Measurements from ENCODE around the gene PILRB.
A peak's percentile ranks its signal among the peaks of the same experiment; 100 is the strongest.
"Not testable (repeated sequence)": the region's sequence is repeated elsewhere in the genome, so short reads cannot be mapped to it uniquely, and the experiment has no call there.

PILRB gene

DNA sequence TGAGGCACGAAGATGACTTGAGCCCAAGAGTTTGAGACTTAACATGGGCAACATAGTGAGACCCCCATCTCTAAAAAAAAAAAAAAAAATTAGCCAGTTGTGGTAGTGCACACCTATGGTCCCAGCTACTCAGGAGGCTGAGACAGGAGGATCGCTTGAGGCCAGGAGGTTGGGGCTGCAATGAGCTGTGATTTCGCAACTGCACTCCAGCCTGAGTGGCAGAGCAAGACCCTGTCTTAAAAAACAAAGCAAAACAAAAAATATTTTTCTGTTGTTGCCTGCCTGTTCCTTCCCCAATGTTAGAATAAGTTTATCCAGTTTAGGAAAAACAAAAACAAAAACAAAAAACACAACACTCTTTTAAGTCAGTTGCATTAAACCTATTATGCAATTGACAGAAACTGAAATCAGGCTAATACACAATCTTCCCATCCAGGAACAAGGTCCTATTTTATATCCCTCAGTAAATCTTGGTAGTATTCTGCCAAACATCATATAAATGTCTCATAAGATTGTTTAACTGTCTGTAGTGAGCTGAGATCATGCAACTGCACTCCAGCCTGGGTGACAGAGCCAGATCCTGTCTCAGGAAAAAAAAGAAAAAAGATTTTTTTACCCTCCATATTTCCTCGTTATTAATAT, 20.3 kb downstream of the PILRB start:
- DNase-seq (ENCODE audit: low spot score), result no peak

DNA sequence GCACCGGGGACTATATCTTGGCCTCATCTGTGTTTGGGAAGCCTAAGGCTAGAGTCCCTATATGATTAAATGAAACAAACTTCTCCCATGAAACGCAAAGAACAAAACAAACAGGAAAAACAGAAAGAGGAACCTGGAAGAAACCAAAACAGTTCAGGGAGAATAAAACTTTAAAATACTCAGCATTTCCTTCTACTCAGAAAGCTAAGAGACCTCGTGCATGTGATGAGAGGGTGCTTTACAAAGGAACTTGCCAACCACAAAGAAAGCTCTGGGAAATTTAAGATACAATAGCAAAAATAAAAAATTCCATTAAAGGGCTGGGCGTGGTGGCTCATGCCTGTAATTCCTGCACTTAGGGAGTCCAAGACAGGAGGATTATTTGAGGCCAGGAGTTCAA, 22.3 kb downstream of the PILRB start:
- no peak for DNase-seq (ENCODE audit: low spot score)

DNA sequence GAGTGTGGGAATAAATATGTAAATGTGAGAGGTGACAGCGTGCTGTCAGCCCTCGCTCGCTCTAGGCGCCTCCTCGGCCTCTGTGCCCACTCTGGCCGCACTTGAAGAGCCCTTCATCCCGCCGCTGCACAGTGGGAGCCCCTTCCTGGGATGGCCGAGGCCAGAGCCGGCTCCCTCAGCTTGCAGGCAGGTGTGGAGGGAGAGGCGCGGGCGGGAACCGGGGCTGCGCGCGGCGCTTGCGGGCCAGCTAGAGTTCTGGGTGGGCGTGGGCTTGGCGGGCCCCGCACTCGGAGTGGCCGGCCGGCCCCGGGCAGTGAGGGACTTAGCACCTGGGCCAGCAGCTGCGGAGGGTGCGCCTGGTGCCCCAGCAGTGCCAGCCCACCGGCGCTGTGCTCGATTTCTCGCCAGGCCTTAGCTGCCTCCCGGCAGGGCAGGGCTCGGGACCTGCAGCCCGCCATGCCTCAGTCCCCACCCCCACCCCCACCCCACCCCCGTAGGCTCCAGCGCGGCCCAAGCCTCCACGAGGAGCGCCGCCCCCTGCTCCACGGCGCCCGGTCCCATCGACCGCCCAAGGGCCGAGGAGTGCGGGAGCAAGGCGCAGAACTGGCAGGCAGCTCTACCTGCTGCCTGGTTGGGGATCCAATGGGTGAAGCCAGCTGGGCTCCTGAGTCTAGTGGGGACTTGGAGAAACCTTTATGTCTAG, 23.8 kb downstream of the PILRB start:
- not testable (repeated sequence) for DNase-seq (ENCODE audit: low spot score)

DNA sequence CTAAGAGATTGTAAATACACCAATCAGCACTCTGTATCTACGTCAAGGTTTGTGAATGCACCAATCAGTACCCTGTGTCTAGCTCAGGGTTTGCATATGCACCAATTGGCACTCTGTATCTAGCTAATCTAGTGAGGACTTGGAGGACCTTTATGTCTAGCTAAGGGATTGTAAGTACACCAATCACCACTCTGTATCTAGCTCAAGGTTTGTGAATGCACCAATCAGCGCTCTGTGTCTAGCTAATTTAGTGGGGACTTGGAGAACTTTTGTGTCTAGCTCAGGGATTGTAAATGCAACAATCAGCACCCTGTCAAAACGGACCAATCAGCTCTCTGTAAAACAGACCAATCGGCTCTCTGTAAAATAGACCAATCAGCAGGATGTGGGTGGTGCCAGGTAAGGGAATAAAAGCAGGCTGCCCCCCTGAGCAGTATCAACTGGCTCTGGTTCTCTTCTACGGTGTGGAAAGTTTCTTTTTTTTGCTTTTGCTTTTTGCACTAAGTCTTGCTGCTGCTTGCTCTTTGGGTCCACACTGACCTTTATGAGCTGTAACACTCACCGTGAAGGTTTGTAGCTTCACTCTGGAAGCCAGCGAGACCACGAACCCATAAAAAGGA, 24.4 kb downstream of the PILRB start:
- DNase-seq (ENCODE audit: low spot score), result not testable (repeated sequence)

DNA sequence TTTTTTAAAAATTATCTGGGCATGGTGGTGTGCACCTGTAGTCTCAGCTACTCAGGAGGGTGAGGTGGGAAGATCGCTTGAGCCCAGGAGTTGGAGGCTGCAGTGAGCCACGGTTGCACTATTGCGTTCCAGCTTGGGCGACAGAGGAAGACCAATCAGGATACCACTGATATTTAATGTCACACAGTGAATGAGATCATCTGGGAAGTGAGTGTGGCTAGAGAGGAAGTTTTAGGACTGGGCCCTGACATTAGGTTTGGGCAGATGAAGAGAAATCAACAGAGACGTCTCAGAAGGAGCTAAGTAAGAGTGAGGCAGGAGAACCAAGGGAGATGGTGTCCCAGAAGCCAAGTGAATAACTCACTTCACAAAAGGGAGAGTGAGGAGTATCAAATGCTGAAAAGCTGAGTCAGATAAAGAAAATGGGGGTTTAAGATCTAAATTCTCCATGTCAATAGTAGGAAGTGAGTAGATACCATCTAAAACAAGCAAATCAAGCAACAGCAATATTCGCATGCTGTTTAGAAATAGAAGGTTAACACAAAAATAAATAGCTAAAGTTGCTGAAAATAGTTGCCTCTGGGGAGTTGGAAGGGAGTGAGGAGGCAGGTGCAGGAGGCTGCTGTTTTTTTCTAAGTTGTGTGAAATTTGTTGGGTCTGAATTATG, 26.8 kb downstream of the PILRB start:
- no peak for DNase-seq (ENCODE audit: low spot score)

DNA sequence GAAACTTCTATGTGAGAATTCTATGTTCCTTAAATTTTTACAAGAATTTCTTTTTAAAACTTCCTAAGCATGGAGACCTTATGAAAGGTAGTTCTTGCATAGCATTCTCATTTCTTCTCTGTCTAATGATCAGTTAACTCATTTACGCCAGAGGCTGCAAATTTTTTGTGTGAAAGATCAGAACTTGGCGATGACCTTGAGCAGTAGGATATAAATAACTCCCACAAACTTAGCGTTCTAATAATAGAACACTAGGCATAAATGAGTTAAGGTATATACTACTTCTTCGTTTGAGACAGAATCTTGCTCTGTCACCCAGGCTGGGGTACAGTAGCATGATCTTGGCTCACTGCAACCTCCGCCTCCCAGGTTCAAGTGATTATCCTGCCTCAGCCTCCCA, 29.0 kb downstream of the PILRB start:
- no peak for DNase-seq (ENCODE audit: low spot score)

DNA sequence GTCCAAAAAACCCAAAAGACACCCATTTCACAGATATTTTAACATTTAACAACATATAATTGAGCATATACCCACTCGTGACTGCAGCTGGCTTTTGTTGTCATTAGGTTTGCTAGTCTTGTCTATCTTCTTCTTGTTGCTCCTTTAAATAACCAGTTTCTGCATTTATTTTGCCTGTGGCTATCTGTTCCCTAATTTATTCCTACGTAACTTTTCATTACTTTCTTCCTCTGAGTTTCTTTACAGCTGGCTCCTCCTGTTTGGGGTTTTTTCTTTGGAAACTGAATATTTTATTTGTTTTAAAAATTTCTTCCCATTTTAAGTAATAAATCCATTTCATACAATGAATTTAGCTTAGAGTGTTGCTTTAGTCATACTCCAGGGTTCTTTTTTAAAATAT, 29.8 kb downstream of the PILRB start:
- DNase-seq (ENCODE audit: low spot score), result no peak

DNA sequence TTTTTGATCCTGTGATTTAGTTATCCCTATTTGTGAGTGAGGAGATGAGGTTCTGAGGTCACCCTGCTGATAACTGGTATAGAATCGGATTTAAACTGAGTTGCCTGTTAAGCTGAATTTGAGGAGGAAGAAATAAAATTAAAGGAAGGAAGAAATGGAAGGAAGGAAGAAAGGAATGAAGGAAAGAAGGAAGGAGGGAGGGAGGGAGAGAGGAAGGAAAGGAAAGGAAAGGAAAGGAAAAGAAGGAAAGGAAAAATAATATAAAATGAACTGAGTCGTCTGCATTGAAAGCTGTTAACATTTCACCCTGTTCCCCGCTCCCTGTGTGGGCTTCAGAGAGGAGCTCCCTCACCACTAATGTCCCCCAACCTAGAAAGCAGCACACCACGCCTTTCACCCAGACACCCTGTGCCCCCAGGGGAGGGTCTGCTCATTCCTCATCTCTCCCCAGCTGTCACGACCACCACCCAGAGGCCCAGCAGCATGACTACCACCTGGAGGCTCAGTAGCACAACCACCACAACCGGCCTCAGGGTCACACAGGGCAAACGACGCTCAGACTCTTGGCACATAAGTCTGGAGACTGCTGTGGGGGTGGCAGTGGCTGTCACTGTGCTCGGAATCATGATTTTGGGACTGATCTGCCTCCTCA, 31.6 kb downstream of the PILRB start:
- DNase-seq (ENCODE audit: low spot score), result no peak

DNA sequence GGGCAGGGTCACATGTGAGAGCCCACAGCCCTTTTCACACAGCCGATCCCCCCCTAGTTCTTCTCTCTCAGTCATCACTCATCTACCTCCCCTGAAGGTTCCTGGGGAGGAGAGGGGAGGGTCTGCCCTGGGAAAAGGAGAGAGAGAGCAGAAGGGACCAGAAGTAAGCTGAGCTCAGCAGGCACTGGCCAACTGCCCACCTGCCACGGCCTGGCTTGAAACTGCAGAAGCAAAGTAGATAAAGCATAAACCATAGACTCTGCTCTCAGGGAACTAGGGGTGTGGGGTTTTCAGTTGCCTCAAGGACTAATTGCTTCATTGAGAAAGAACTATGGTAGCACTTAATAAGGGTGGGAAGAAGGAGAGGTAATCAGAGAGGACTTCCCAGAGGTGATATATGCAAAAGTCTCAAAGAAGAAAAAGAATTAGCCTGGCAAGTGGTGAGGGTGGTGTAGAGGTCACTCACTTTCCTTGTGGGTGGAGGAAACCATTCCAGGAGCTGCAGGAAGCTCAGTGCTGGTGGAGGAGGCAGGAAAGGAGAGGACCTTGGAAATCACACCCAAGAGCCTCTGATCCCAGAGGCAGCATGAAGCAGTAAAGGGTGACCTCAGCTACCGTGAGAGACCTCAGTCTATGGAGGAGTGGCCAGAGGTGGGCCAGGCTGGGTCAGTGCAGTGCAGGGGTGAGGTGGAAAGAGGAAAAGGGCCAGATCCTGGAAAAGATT, 32.5 kb downstream of the PILRB start:
- DNase-seq (ENCODE audit: low spot score), result no peak

DNA sequence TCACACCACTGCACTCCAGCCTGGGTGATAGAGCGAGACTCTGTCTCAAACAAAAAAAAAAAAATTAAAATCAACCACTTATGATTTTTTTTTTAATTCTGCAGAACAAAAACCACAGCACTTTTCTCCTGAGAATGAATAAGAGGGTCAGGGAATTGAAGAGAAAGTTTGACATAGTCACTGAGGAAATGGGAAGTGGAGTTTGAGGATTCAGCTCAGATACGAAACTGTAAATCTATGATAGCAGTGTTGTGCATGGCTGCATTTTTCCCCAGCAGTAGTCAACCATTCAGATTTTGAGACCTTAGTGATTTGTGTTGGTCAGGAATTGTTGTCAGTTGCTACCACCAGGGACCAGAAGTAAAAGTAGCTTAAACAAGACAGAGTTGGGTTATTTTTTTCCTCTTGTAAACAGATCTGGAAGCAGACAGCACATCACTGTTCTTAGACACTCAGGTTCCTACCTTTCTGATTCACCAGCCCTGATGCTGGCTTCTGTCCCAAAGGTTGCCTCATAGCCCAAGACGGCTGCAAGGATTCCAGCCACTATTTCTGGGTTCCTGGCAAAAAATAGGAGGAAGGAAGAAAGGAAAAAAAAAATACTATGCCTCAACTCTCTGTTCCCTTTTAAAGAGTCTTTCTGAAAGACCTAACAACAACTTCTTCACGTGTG, 35.5 kb downstream of the PILRB start:
- no peak for DNase-seq (ENCODE audit: low spot score)

DNA sequence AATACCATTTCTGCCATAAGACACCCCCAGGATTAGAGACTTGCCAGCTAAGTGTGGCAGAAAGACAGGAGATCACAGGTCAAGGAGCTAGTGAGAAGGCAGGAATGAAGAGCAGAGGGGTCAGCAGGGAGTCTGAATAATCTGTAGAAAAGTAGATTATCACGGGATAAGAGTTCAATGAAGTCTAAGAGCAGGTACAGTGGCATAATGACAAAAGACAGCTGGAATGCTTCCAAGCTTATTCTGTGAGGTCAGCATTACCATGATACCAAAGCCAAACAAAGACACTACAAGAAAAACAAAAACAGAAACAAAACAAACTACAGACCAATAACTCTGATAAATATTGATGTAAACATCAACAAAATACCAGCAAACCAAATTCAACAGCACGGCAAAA, 36.2 kb downstream of the PILRB start:
- DNase-seq (ENCODE audit: low spot score), result no peak

DNA sequence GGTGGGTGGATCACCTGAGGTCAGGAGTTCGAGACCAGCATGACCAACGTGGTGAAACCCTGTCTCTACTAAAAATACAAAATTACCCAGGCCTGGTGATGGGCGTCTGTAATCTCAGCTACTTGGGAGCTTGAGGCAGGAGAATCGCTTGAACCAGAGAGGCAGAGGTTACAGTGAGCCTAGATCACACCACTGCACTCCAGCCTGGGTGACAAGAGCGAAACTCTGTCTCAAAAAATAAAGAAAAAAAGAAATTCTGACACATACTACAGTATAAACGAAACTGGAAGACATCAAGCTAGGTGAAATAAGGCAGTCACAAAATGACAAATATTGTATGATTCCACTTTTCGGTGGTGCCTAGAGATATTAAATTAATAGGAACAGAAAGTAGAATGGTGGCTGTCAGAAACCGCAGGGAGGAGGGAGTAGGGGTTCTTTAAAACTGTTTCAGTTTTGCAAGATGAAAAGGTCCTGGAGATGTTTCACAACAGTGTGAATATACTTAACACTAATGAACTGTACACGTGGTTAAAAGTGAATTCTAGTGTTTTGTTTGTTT, 38.6 kb downstream of the PILRB start:
- DNase-seq (ENCODE audit: low spot score), result peak; percentile 53

DNA sequence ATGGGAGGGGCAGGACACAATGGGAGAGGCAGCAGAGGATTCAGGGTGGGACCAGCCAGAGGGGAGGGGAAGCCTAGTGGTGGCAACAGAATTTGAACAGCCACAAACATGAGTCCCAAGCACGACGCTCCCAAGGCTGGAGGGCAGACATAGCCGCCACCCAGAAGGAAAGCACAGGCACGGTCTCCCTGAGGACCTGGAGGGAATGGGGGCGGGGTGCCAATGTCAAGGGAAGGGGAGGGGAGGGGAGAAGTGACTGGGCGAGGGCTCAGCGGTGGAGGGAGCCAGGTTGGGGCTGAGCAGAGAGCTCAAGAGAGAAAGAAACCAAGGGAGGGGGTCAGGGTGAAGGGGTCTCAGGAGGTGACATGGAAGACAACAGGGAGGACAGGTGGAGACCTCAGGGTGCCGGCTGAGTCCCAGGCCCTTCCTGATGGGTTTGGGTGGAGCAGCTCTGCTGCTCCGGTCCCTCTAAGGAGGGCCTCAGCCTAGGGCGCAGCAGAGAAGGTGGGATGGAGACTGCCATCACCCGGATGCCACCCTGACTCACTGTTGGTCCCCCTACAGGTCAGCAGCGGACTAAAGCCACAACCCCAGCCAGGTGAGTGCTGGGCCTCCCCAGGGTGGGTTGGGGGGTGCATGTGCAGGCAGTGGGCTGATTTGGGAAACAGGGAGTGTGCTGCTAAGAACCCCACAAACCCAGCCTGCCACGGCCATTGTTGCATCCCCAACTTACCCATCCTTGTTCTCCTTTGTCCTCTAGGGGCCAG, 39.6 kb downstream of the PILRB start:
- DNase-seq (ENCODE audit: low spot score), result no peak

DNA sequence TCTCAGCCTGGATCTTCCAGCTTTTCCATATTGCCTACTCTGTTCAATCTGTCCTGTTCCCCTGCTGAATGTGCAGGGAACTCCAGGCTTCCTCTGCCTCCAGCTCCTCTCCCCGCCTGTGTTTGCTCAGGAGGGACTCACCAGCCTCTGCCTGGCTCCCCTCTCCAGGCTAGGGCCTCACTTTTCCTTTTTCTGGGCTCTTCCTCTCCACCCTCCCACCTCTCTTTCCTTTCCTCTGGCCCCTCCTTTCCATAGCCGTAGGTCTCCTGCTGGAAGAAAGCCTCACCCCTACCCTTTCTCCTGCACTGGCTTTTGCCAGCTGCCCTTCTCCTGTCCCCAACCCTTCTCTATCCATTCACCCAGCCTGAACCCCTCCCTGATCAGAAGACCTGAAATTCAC, 40.3 kb downstream of the PILRB start:
- DNase-seq (ENCODE audit: low spot score), result no peak

DNA sequence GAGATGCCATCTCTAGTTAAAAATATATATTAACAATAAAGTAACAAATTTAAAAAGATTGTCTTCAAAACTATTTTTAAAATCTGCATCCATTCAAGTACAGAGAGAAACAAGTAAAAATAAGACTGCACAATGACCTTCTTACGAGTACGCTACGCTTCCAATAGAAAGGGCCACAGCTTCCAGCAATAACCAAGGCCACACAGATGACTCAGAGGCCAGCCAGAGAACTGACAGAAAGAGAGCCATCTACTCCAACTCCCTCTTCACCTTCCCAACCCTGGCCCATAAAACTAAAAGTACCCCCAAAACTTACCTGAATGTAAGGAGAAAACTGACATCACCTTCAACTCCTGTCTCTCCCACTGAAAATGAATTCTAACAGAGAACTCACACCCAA, 42.1 kb downstream of the PILRB start:
- no peak for DNase-seq (ENCODE audit: low spot score)

DNA sequence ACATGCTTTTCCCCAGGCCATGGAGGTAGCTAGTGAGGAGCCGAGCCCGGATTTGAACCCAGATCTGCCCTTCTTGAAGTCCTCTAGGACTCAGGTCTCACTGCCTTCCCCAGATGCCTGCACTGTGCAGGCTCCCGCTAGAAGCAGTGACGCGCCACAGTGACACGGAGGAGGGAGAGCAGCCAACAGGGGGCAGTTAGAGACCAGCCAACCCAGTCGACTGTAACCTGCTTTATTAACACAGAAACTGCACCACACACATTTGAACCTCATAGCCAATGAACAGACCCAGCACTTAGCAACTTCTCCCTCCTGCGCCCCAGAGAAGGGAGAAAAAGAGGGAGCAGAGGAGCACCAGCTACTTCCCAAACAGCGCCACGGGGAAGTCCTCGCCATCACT, 42.7 kb downstream of the PILRB start:
- DNase-seq (ENCODE audit: low spot score), result no peak

DNA sequence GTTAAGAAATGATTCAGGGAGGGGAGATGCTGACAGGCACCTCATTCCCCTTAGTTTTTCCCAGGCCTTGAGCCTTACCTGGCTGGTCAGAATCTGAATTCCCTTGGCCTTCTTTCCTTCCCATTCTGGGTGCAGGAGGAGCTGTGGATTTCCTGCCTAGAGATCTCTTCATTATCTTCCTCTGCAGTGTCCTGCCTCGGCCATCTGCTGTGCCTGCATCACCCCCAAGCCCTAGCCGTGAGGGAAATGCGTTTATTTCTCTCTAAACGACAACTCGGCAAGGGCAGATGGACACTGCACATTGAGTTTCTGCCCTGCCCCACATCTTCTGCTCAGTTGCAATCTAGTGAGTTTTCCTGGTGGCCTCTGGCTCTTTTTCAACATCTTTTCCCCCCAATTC, 43.9 kb downstream of the PILRB start:
- DNase-seq (ENCODE audit: low spot score), result no peak

DNA sequence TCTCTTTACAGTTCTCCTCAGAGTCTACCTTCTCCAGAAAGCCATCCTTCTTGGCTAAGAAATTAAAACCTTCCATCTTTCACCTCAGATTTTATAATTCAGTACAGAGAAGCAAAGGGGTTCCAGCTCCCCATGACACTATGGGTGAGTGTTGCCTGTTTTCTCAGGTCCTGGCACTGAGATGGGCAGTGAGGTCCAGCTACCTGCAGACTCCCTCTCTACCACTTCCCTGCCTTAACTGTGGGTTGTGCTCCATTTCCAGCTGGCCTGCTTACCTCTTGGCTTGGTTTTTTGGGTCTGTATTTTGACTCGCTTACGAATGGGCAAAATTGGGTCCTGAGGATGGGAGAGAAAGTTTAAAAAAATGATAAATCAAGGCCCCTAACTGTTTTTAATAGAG, 44.3 kb downstream of the PILRB start:
- DNase-seq (ENCODE audit: low spot score), result no peak

DNA sequence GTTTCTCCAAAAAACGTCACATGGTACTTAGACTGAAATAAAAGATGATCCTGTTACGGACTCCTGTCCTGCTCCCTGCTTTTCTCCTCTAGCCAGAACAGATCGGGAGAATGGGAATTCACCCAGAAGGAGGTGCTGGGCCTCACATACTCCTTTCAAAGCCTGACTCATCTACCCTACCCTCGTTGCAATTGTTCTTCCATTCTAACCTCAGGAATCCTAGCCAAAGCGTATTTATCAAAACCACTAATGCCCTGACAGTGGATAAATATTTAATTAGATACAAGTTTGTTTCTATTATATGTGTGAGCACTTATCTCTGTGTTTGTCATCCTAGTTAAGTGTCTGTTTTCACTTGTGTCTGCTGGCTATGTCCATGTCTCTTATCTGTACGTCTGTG, 48.9 kb downstream of the PILRB start:
- DNase-seq (ENCODE audit: low spot score), result no peak
